NT2/D1 (cell line): ENCODE results near the gene HOXC12.

Experiments
- YY1 ChIP-seq: IDR thresholded peaks from 2 replicates; pipeline ENCODE4 v1.6.1; 2011; ENCODE audit not compliant: insufficient read length, insufficient read depth
- ZNF274 ChIP-seq: IDR thresholded peaks from 2 replicates; pipeline ENCODE4 v1.6.1; 2011; ENCODE audit warnings: mild to moderate bottlenecking, low read depth, low read length

DNA sequence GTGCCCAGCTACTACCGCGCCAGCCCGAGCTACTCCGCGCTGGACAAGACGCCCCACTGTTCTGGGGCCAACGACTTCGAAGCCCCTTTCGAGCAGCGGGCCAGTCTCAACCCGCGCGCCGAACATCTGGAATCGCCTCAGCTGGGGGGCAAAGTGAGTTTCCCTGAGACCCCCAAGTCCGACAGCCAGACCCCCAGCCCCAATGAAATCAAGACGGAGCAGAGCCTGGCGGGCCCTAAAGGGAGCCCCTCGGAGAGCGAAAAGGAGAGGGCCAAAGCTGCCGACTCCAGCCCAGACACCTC is 30.9 kb downstream of the HOXC12 start:
- TF ChIP-seq YY1: no peak
- no peak for TF ChIP-seq ZNF274
